NCI-H2171 treated with DMSO at 0.1 percent for 48 hours (cell line): ENCODE results near the gene GEN1.
A peak's percentile ranks its signal among the peaks of the same experiment; 100 is the strongest.
"Not testable (repeated sequence)": the region's sequence is repeated elsewhere in the genome, so short reads cannot be mapped to it uniquely, and the experiment has no call there.

ENCODE experiments used
- DNase-seq: peaks from one replicate; lab custom pipeline; 2025; lab: John Stamatoyannopoulos, UW

Gene GEN1

DNA sequence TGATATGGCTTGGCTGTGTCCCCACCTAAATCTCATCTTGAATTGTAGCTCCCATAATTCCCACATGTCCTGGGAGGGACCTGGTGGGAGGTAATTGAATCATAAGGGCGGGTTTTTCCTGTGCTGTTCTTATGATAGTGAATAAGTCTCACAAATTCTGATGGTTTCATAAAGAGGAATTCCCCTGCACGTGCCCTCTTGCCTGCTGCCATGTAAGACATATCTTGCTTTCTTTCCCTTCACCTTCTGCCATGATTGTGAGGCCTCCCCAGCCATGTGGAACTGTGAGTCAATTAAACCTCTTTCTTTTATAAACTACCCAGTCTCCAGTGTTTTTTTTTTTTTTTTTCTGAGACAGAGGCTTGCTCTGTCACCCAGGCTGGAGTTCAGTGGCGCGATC, 69.7 kb downstream of the GEN1 start:
- not testable (repeated sequence) for DNase-seq

DNA sequence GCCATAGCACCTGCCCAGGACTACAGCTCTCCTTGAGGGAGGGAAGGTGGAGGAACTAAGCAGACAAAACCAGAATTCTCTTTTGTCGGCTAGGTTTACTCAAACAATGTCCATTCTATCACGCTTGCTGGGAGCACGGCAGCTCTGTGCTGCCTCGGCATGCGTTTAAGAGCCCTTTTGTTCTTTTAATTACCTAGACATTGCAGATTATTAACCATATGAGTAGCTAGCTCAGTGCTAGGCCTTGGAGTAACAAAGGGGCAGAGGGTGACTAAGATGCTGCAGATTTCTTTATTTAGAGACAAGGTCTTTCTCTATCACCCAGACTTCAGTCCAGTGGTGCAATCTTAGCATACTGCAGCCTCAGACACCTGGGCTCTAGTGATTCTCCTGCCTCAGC, 73.4 kb downstream of the GEN1 start:
- no peak for DNase-seq

DNA sequence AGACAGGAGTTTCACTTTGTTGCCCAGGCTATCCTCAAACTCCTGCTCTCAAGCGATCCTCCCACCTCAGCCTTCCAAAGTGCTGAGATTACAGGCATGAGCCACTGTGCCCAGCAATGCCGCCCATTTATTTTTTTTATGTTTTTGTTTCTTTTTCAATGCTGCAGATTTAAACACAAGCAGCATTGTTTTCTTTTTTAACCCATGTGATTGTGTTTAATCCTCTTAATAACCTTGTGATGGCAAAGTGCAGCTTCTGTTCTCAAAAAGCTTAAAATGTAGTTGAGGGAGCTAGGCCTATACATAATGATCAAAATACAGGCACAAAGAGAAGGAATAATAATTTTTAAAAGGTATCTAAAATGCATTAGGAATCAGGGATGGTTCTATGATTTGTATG, 73.8 kb downstream of the GEN1 start:
- no peak for DNase-seq

DNA sequence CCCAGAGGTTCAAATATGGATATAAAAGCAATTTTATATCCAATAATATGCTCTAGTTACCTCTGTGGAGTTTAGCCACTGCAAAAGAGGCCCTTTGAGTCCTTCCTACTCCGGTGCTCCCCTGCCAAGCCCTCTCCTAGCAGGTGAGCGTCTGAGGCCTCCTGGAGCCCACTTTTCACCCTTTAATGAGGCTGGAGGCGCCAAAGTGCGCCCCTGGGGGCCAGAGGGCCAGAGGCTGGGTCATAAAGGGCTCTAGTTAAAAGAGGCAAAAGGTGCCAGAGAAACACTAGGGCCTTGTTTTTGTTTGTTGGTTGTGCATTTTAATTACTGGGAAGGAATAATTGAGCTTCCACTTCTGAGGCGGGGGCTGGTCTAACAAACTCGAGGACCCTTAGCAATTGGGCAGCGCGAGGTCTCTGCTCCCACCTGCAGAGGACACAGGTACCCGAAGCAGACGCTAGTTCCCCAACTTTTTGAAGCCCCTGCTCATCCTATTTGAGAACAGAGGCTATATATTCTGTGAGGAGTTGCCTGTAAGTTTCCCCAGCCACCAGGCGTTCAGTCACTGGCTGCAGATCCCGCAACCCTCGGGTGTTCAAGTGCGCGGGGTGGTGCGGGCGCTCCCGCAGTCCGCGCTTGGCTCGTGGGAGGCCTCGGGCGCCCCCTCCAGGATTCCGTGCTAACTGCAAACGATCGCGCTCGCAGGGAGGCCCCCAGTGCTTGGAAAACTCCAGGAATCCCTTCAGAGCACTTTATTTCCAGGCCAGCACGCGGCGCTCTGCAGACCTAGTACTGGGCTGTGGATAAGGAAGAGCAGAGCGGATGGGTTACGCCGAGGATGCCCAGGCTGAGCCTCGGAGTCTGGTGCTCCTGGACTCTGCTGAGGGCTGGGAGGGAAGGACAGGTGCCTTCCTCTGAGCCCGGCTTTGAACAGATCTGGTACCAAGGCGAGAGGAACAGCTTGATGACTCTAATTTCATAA, 76.4 kb downstream of the GEN1 start:
- peak; percentile 87 for DNase-seq

DNA sequence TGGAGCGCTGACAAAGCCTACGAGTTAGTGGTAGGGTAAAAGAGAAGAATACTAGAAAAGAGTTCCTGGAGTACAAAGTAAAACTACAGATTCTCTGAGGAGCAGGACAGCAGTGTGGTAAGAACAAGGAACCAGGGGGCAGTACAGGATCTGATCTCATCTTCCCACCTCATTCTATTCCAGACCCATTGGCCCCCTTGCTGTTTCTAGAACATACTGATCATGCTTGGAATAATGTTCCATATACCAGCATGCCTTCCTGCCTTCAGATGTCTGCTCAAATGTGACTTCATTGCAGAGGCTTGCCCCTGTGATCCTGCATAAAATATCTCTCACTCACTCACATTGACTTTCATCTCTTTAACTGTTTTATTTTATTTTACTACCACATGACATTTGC, 81.6 kb downstream of the GEN1 start:
- DNase-seq: no peak
